ENCODE data around the gene JAZF1. TPM values are rescaled to one million over a fixed set of nuclear protein-coding genes. Genes with fewer than 3 reads are reported as not detected.

JAZF1 gene
- total RNA-seq, 1 experiment from 2014 or later: 9.1 TPM

DNA sequence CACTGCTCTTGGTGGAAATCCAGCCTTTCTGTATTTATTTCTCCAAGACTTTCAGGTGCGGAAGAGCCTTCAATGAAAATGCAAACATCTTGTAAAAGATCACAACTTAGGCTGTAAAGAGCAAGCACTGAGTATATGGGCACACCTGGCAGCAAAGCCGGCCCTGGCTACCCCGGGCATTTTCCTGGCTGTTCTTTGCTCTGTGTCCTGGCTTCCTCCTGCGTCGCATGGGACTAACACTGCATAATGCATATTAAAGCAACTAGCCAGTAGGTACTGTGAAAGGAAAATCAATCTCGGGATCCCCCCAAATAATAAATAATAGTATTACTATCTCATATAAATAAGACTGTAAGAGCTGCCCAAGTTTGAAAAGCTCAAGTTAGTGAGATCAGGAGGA is 9.9 kb downstream of the JAZF1 start:
- WGBS (ENCODE audit: extremely low coverage, insufficient read length, low lambda C conversion rate): no CpG with 5 or more reads among the region's 6 CpGs
- peaks cover 16% of the 10 kb centered on the region; the same call in 1 of the 2 replicates for H3K4me1 ChIP-seq (ENCODE audit: insufficient read depth, low read length)

More for the DNA sequence above, 9.9 kb downstream of the JAZF1 start:
- peaks cover 5% of the 10 kb centered on the region; the same call in 1 of the 2 replicates for H3K79me2 ChIP-seq (ENCODE audit: insufficient read depth, low read length)
- no peaks in the 10 kb centered on the region for H3K27me3 Mint-ChIP-seq (ENCODE audit: low read depth)
- no peaks in the 10 kb centered on the region for H3K9me3 ChIP-seq (ENCODE audit: control insufficient read depth, low read depth, low read length)
- TF ChIP-seq, protein P1, sequence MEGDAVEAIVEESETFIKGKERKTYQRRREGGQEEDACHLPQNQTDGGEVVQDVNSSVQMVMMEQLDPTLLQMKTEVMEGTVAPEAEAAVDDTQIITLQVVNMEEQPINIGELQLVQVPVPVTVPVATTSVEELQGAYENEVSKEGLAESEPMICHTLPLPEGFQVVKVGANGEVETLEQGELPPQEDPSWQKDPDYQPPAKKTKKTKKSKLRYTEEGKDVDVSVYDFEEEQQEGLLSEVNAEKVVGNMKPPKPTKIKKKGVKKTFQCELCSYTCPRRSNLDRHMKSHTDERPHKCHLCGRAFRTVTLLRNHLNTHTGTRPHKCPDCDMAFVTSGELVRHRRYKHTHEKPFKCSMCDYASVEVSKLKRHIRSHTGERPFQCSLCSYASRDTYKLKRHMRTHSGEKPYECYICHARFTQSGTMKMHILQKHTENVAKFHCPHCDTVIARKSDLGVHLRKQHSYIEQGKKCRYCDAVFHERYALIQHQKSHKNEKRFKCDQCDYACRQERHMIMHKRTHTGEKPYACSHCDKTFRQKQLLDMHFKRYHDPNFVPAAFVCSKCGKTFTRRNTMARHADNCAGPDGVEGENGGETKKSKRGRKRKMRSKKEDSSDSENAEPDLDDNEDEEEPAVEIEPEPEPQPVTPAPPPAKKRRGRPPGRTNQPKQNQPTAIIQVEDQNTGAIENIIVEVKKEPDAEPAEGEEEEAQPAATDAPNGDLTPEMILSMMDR (conservative IDR thresholded peaks at IDR 0.05): no peak
- no peak overlapping the region for H3T11ph ChIP-seq (ENCODE audit: low read length)
- no peak overlapping the region for H2BK5ac ChIP-seq (ENCODE audit: insufficient read length, low read length)
- H2BK120ac ChIP-seq (ENCODE audit: low read depth, low read length, poor library complexity, severe bottlenecking): no peak overlapping the region
- no peaks in the 10 kb centered on the region for H4K20me1 ChIP-seq (ENCODE audit: control insufficient read depth, insufficient read depth, insufficient read length)
- no peak overlapping the region for H3K4me3 Mint-ChIP-seq
- no peak overlapping the region for H4K5ac ChIP-seq (ENCODE audit: insufficient read length, low read depth, low read length)
- H3K27me3 ChIP-seq (ENCODE audit: insufficient read depth, low read length): no peaks in the 10 kb centered on the region
- no peak overlapping the region for H2BK20ac ChIP-seq (ENCODE audit: low read depth, low read length, poor library complexity, severe bottlenecking)
- H3K56ac ChIP-seq (ENCODE audit: insufficient read length, low read depth, low read length): no peak overlapping the region
- H3K4ac ChIP-seq (ENCODE audit: low read depth, low read length): no peak overlapping the region
- no peak overlapping the region for H3K14ac ChIP-seq (ENCODE audit: insufficient read depth, low read length)
- H3K36me3 Mint-ChIP-seq (ENCODE audit: insufficient read depth in 1 of 3, low read depth in 3 of 3): no peaks in the 10 kb centered on the region
- H3K18ac ChIP-seq (ENCODE audit: insufficient read length, low read depth, low read length): no peak overlapping the region
- H3K27ac ChIP-seq (ENCODE audit: insufficient read length, low read depth, low read length): no peak overlapping the region
- H3K23me2 ChIP-seq (ENCODE audit: insufficient read length, low read depth, low read length, poor library complexity, severe bottlenecking): no peaks in the 10 kb centered on the region
- H2AK5ac ChIP-seq (ENCODE audit: insufficient read length, low read length): no peak overlapping the region
- 0 out of 7 replicates have a peak overlapping the region, but pooled peaks of 1 of the 3 experiments have one; percentile 5 for H3K27ac Mint-ChIP-seq
- no peak overlapping the region for H2BK12ac ChIP-seq (ENCODE audit: insufficient read length, low read depth, low read length)
- H3K9me3 Mint-ChIP-seq: no peaks in the 10 kb centered on the region
- H3K4me1 Mint-ChIP-seq: peaks cover 25 to 47% of the 10 kb centered on the region in 2 experiments
- H3K4me2 ChIP-seq (ENCODE audit: insufficient read depth, insufficient read length, low read length): no peak overlapping the region
- H4K8ac ChIP-seq (replicated peaks; ENCODE audit: insufficient read length, low read depth, low read length): no peak overlapping the region
- no peak for DNase-seq
- no peak overlapping the region for H3K23ac ChIP-seq (ENCODE audit: insufficient read length, low read depth, low read length)
- H3K9ac ChIP-seq (ENCODE audit: extremely low read depth, insufficient read length, low read length): no peak overlapping the region
- no peak overlapping the region for H2BK15ac ChIP-seq (ENCODE audit: low read depth, low read length)
- no peaks in the 10 kb centered on the region for H3K79me1 ChIP-seq (ENCODE audit: insufficient read depth, low read depth, low read length, poor library complexity, severe bottlenecking)
- H2AFZ ChIP-seq (ENCODE audit: low read length): no peak overlapping the region
- H4K91ac ChIP-seq (ENCODE audit: insufficient read length, low read depth, low read length): no peak overlapping the region
